ENCODE results near the gene ARHGAP1. TPM values are rescaled to one million over a fixed set of nuclear protein-coding genes. Genes with fewer than 3 reads are reported as not detected.

The ARHGAP1 gene
- total RNA-seq, 1 experiment from 2014 or later: 53.0 TPM

GRCh38 chr11:46729110-46730027 lies 28.9 kb upstream of the ARHGAP1 start (continued):
- no peak for TF ChIP-seq AR (CRISPR knock-in tag; IDR thresholded peaks at IDR 0.05)
- TF ChIP-seq PREB (CRISPR knock-in tag; IDR thresholded peaks at IDR 0.05; ENCODE audit: borderline replicate concordance): no peak

- no peaks in the 10 kb centered on the region for H3K9me3 Mint-ChIP-seq
- no peaks in the 10 kb centered on the region for H3K36me3 Mint-ChIP-seq
- no peak for TF ChIP-seq HMGXB4 (CRISPR knock-in tag; IDR thresholded peaks at IDR 0.05)
- TF ChIP-seq SOX15 (CRISPR knock-in tag; IDR thresholded peaks at IDR 0.05): no peak
- TF ChIP-seq ZNF425 (CRISPR knock-in tag; conservative IDR thresholded peaks at IDR 0.05): no peak
- TF ChIP-seq TEAD4 (CRISPR knock-in tag; IDR thresholded peaks at IDR 0.05): no peak
- TF ChIP-seq ZNF416 (CRISPR knock-in tag; IDR thresholded peaks at IDR 0.05): no peak
- no peak for TF ChIP-seq ZNF219 (CRISPR knock-in tag; IDR thresholded peaks at IDR 0.05; ENCODE audit: borderline replicate concordance)
- no peak for TF ChIP-seq GTF2I (CRISPR knock-in tag; conservative IDR thresholded peaks at IDR 0.05)
- TF ChIP-seq ATF3 (CRISPR knock-in tag; conservative IDR thresholded peaks at IDR 0.05): no peak
- no peak for TF ChIP-seq CREB1 (CRISPR knock-in tag; IDR thresholded peaks at IDR 0.05)
- TF ChIP-seq GABPB1 (CRISPR knock-in tag; IDR thresholded peaks at IDR 0.05): no peak
- TF ChIP-seq EMX1 (CRISPR knock-in tag; IDR thresholded peaks at IDR 0.05): no peak
- no peak for TF ChIP-seq ARID4B (CRISPR knock-in tag; IDR thresholded peaks at IDR 0.05; ENCODE audit: borderline replicate concordance)
- no peak for TF ChIP-seq NR3C1 (CRISPR knock-in tag; conservative IDR thresholded peaks at IDR 0.05; ENCODE audit: low read depth)
- no peak for TF ChIP-seq ZNF317 (CRISPR knock-in tag; IDR thresholded peaks at IDR 0.05; ENCODE audit: borderline replicate concordance, low read depth)
- no peak for TF ChIP-seq TEAD1 (CRISPR knock-in tag; IDR thresholded peaks at IDR 0.05)
- no peak for TF ChIP-seq MXD4 (CRISPR knock-in tag; IDR thresholded peaks at IDR 0.05; ENCODE audit: borderline replicate concordance)
- no peak for TF ChIP-seq E2F4 (CRISPR knock-in tag; IDR thresholded peaks at IDR 0.05; ENCODE audit: borderline replicate concordance, low read depth)
- TF ChIP-seq OVOL2 (CRISPR knock-in tag; IDR thresholded peaks at IDR 0.05; ENCODE audit: borderline replicate concordance): no peak
- no peak for TF ChIP-seq RORB (CRISPR knock-in tag; IDR thresholded peaks at IDR 0.05)
- TF ChIP-seq CREM (CRISPR knock-in tag; IDR thresholded peaks at IDR 0.05): no peak
- POLR2A ChIA-PET: no interaction called here
- H3K4me1 Mint-ChIP-seq: peaks cover 10% of the 10 kb centered on the region
- H3K27ac Mint-ChIP-seq: no peak overlapping the region
- no peak for DNase-seq (ENCODE audit: low spot score)
- CTCF ChIA-PET: no interaction called here
- no peak overlapping the region for H3K4me3 Mint-ChIP-seq
- H3K27me3 Mint-ChIP-seq (ENCODE audit: low read depth): no peaks in the 10 kb centered on the region
- ATAC-seq: no peak
Measured at GRCh38 chr11:46728659-46729040, 28.2 kb upstream of the ARHGAP1 start.
